GM19467 (cell line): Measurements from ENCODE around the gene ARV1.
A peak's percentile ranks its signal among the peaks of the same experiment; 100 is the strongest.
"Not testable (repeated sequence)": the region's sequence is repeated elsewhere in the genome, so short reads cannot be mapped to it uniquely, and the experiment has no call there.

Experiments used
- ATAC-seq: cut with Tn5 transposase; IDR thresholded peaks from one replicate; pipeline ENCODE4 v1.9.1; 2021; ENCODE audit warnings: mild to moderate bottlenecking, moderate library complexity; ENCODE audit not compliant: unreplicated experiment

The ARV1 gene

GRCh38 chr1:230976825-230977747, 1.8 kb upstream of the ARV1 start:
- ATAC-seq: no peak

GRCh38 chr1:230977761-230978490, 968 bp upstream of the ARV1 start:
- ATAC-seq: peak; percentile 6

- no peak for ATAC-seq
These were observed 459 bp downstream of the ARV1 start for GRCh38 chr1:230979389-230979716.

GRCh38 chr1:230979952-230980351, 1.1 kb downstream of the ARV1 start:
- ATAC-seq: no peak

- no peak for ATAC-seq
These were observed 3.8 kb downstream of the ARV1 start for GRCh38 chr1:230982696-230983095.

GRCh38 chr1:230983811-230984210, 4.9 kb downstream of the ARV1 start:
- ATAC-seq: no peak

- ATAC-seq: not testable (repeated sequence)
These were observed 6.0 kb downstream of the ARV1 start for GRCh38 chr1:230984622-230985515.

GRCh38 chr1:230985711-230986110, 6.8 kb downstream of the ARV1 start:
- ATAC-seq: no peak

- ATAC-seq: no peak
These were observed 8.1 kb downstream of the ARV1 start for GRCh38 chr1:230986976-230987375.

GRCh38 chr1:230987448-230987847, 8.6 kb downstream of the ARV1 start:
- ATAC-seq: no peak

- ATAC-seq: no peak
These were observed 13.3 kb downstream of the ARV1 start for GRCh38 chr1:230992100-230992774.

- no peak for ATAC-seq
These were observed 16.0 kb downstream of the ARV1 start for GRCh38 chr1:230994860-230995259.

GRCh38 chr1:231000201-231000600, 21.3 kb downstream of the ARV1 start:
- no peak for ATAC-seq

GRCh38 chr1:231000639-231001038, 21.7 kb downstream of the ARV1 start:
- ATAC-seq: no peak

- no peak for ATAC-seq
These were observed 23.0 kb downstream of the ARV1 start for GRCh38 chr1:231001892-231002291.

- ATAC-seq: not testable (repeated sequence)
These were observed 28.6 kb downstream of the ARV1 start for GRCh38 chr1:231007535-231007934.

GRCh38 chr1:231011360-231011759, 32.5 kb downstream of the ARV1 start:
- ATAC-seq: no peak

GRCh38 chr1:231011963-231012362, 33.1 kb downstream of the ARV1 start:
- no peak for ATAC-seq

GRCh38 chr1:231013391-231014015, 34.6 kb downstream of the ARV1 start:
- no peak for ATAC-seq

GRCh38 chr1:231016234-231016633, 37.3 kb downstream of the ARV1 start:
- ATAC-seq: no peak
